ACC112 (cell line): ENCODE results near the gene SDK1.

Experiments
- H2AFZ ChIP-seq: fragments of 200-600 bp; sonication (generic); one replicate; pipeline ENCODE4 v1.6.0; 2017; ENCODE audit warnings: antibody characterized with exemption, low read length; ENCODE audit not compliant: unreplicated experiment
- H3K27ac ChIP-seq: fragments of 200-600 bp; sonication (generic); 2 replicates; pipeline ENCODE4 v1.5.1; 2014; ENCODE audit warnings: low read depth, mild to moderate bottlenecking, antibody characterized with exemption, low read length, moderate library complexity
- H3K27me3 ChIP-seq: fragments of 200-600 bp; sonication (generic); 2 replicates; pipeline ENCODE4 v1.6.1; 2014; ENCODE audit warnings: mild to moderate bottlenecking, antibody characterized with exemption, low read length, moderate library complexity, mixed read lengths; ENCODE audit not compliant: insufficient read depth
- H3K36me3 ChIP-seq: fragments of 200-600 bp; sonication (generic); 2 replicates; pipeline ENCODE4 v1.6.1; 2016; ENCODE audit warnings: mild to moderate bottlenecking, antibody characterized with exemption, low read length, moderate library complexity, mixed read lengths; ENCODE audit not compliant: insufficient read depth
- H3K4me1 ChIP-seq: fragments of 200-600 bp; sonication (generic); one replicate; pipeline ENCODE4 v1.6.1; 2016; ENCODE audit warnings: low read length, mixed read lengths; ENCODE audit not compliant: insufficient read depth, unreplicated experiment, control insufficient read depth
- H3K4me3 ChIP-seq: fragments of 200-600 bp; sonication (generic); 2 replicates; pipeline ENCODE4 v1.5.1; 2014; ENCODE audit warnings: mild to moderate bottlenecking, low read depth, low read length
- H3K79me2 ChIP-seq: fragments of 200-600 bp; sonication (generic); one replicate; pipeline ENCODE4 v1.6.0; 2016; ENCODE audit warnings: low read length; ENCODE audit not compliant: control insufficient read depth, unreplicated experiment, insufficient read depth

The SDK1 gene

DNA sequence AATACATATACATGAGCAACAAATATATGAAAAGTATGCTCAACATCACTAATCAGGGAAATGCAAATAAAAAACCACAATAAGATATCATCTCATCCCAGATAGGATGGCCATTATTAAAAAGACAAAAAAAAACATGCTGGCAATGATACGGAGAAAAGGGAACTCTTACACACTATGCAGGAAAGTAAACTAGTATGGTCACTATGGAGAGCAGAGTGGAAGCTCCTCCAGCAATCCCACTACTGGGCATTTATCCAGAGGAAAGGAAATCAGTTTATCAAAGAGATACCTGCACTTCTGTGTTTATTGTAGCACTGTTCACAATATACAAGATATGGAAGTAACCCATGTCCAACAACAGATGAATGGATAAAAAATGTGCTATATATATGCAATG, 217.5 kb downstream of the SDK1 start:
- no peaks in the 10 kb centered on the region for H3K4me1 ChIP-seq
- H3K27me3 ChIP-seq: no peaks in the 10 kb centered on the region
- H3K27ac ChIP-seq: no peak overlapping the region
- no peaks in the 10 kb centered on the region for H3K79me2 ChIP-seq
- H3K4me3 ChIP-seq: no peak overlapping the region
- H3K36me3 ChIP-seq: no peaks in the 10 kb centered on the region
- H2AFZ ChIP-seq: no peak overlapping the region

DNA sequence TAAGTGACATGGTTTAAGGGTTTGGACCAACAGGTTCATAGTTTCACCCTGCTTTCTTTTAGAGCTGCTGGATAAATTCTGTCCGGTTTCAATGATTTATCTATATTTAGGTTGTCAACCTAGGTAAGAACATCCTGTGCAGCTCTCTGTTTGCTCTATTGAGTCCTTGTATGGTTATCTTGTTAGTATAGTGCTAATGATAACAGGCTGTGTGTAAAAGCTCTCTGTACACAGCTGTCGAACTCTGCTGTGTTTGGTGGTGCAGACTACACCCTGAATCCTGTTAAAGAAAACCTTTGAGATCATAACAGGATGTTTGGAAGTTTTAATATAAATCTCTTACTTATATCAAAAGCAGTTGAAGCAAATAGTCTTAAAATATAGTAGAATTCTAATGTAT, 219.2 kb downstream of the SDK1 start:
- Histone ChIP-seq H3K79me2 (no peaks in the 10 kb centered on the region), H3K4me1 (no peaks in the 10 kb centered on the region), H3K27me3 (no peaks in the 10 kb centered on the region), H3K36me3 (no peaks in the 10 kb centered on the region), H3K4me3 (no peak overlapping the region), H2AFZ (no peak overlapping the region), H3K27ac (no peak overlapping the region)

DNA sequence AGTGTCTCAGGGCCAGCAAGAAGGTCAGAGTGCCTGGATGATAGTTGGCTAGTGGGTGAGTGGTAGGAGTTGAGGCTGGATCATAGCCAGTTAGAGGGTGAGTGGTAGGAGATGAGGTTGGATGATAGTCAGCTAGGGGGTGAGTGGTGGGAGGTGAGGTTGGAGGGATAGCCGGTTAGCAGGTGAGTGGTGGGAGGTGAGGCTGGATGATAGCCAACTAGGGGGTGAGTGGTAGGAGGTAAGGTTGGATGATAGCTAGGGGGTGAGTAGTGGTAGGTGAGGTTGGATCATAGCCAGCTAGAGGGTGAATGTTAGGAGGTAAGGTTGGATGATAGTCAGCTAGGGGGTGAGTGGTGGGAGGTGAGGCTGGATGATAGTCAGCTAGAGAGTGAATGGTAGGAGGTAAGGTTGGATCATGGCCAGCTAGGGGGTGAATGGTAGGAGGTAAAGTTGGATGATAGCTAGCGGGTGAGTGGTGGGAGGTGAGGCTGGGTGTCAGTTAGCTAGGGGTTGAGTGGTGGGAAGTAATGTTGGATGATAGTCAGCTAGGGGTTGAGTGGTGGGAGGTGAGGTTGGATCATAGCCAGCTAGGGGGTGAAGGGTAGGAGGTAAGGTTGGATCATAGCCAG, 226.6 kb downstream of the SDK1 start:
- Histone ChIP-seq H3K27ac (no peak overlapping the region), H3K36me3 (no peaks in the 10 kb centered on the region), H2AFZ (no peak overlapping the region)

DNA sequence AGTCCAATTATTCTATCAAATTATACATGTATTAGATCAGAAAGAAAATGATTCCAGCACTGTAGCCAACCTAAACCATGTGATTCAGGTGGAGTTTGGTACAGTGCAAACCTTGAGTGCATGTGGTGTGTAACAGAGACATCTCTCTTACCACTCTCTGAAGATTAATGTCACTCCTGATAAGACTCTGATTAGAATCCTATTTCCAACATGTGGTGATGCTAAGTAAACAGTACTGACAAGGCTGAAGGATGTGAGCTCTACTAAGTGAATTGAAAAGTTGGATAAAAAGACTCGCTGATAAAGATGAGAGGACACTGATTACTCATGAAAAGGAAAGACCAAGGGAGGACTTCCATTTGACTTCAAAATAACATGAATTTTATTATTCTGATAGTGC, 232.0 kb downstream of the SDK1 start:
- Histone ChIP-seq H3K79me2 (no peaks in the 10 kb centered on the region), H3K4me3 (no peak overlapping the region), H3K27ac (no peak overlapping the region), H3K36me3 (no peaks in the 10 kb centered on the region), H2AFZ (no peak overlapping the region), H3K27me3 (no peaks in the 10 kb centered on the region), H3K4me1 (no peaks in the 10 kb centered on the region)

More for the DNA sequence above, 226.6 kb downstream of the SDK1 start:
- no peaks in the 10 kb centered on the region for H3K4me1 ChIP-seq
- H3K4me3 ChIP-seq: no peak overlapping the region
- H3K79me2 ChIP-seq: no peaks in the 10 kb centered on the region
- H3K27me3 ChIP-seq: no peaks in the 10 kb centered on the region

DNA sequence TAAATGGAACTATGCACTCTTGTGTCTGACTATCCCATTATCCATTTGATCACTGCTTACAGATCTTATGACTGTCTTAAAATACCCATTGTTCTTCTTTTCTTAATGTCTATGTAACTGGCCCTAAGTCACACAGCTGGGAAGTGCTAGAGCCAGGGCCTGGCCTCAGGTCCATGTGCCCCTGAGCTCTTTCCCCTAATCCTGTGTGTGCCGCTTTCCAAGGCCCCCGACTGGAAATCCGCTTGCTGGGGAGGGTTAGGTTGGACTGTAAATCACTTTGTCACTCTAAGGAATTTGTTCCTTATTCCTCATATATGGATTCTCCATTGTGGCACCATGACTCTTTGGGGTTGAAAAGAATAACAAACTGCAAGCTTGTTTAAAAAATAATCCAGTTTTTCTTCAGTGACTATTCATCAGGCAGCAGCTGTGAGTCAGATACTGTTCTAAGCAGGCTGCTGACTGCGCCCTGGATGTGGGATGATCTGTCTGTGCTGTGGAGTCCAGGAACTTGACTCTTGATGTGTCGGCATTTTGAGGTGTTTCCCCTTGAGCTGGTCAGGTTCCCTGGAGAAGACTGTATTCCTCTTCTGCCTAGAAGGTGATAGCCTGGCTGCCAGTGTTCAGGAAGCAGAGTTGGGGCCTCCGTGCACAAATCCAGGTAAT, 236.3 kb downstream of the SDK1 start:
- Histone ChIP-seq H3K4me3 (no peak overlapping the region), H3K4me1 (no peaks in the 10 kb centered on the region), H2AFZ (no peak overlapping the region), H3K27ac (no peak overlapping the region; the same call in 1 of the 2 replicates), H3K36me3 (no peaks in the 10 kb centered on the region), H3K27me3 (no peaks in the 10 kb centered on the region), H3K79me2 (no peaks in the 10 kb centered on the region)

DNA sequence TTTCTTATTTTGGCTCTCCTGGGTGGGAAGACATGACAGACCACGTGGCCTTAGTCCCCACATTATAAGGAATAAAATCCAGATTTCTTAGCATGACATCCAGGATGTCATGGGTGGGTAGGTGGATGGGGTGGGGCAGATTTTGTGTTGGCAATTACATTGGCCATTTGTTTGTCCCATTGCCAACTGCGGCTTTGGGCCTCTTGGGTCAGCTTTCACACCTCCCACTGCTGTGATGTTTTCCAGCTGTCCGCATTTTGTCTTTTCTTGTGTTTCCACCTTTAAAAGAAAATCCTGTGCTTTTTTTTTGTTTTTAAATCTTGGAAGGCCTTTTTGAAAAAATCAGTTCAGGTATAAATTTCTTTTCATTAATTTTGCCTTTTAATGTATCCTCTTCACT, 237.0 kb downstream of the SDK1 start:
- Histone ChIP-seq H3K36me3 (no peaks in the 10 kb centered on the region), H3K4me1 (no peaks in the 10 kb centered on the region), H3K79me2 (no peaks in the 10 kb centered on the region), H3K27me3 (no peaks in the 10 kb centered on the region), H3K27ac (no peak overlapping the region), H3K4me3 (no peak overlapping the region), H2AFZ (no peak overlapping the region)

DNA sequence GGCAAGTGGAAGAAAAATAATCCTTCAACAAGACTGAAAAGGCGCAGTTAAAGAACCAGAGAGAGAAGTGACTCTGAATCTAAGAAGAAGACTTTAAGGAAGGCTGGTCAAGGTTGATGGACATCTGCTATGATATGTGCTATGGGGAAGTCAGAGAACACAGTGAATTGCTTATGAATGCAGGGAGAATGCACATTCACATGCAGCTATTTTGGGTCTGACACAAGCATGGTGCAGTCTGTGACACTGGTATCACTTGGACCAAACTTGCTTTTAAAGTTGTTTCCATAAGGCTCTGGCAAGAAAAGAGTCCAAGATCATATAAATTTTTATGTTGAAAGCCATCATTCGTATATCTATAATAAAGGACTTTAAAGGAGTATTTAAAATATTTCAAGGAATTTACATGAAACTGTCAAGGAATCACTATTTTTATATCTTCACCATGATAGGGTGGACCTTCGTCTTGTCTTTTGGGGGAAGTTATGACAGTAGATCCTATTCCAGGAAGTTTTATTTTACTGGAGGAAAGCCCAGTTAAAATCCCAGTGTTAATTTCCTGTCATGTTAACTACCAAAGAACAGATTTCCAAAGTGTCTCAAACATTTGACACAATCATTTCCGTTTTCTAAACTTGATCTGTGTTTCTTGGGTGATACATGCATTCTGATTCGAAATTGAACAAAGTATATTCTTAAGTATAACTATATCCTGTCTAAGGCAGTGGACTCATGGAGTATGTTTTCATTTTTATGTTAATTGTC, 239.6 kb downstream of the SDK1 start:
- H3K36me3 ChIP-seq: no peaks in the 10 kb centered on the region
- H3K4me3 ChIP-seq: no peak overlapping the region
- no peaks in the 10 kb centered on the region for H3K4me1 ChIP-seq
- H3K79me2 ChIP-seq: no peaks in the 10 kb centered on the region
- no peaks in the 10 kb centered on the region for H3K27me3 ChIP-seq
- no peak overlapping the region for H3K27ac ChIP-seq
- no peak overlapping the region for H2AFZ ChIP-seq

DNA sequence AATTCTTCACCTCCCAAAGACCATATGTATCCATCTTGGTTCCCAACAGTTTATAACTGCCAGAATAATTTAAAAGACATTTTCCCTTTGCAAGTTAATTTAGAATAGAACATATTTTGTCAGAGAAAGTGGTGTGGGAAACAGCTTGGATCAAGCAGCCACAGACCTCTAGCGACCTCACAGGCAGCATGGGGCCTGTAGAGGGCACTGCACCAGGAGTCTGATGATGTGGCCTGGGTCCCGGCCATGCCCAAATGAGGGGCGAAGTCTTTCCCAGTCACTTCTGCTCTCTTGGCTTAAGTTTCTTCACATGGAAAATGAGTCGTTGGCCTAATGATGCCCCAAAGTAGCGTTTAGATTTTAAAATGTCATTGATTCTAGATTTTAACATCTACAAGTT, 243.2 kb downstream of the SDK1 start:
- Histone ChIP-seq H3K27ac (no peak overlapping the region), H3K79me2 (no peaks in the 10 kb centered on the region)

DNA sequence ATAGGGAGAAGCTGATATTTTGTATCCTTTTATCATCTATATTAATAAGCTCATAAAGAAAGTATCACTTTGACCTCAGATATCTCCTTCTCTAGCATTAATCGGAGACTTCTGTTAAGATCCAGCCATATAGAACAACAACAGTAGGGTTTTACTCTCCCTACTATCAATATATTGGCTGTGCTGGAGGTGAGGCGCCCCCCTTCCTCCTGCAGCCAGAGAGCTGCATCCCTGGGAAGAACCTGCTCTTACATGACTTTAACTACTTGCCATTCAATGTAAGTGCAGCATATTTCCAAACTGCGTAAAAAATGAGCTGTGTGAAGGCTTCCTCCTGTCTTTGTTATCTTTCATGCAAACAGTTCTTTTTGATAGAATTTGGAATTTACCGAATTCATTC, 247.8 kb downstream of the SDK1 start:
- no peaks in the 10 kb centered on the region for H3K27me3 ChIP-seq
- no peak overlapping the region for H3K27ac ChIP-seq
- H3K4me1 ChIP-seq: no peaks in the 10 kb centered on the region
- no peaks in the 10 kb centered on the region for H3K36me3 ChIP-seq
- H2AFZ ChIP-seq: no peak overlapping the region
- H3K4me3 ChIP-seq: no peak overlapping the region
- no peaks in the 10 kb centered on the region for H3K79me2 ChIP-seq

More for the DNA sequence above, 243.2 kb downstream of the SDK1 start:
- Histone ChIP-seq H3K27me3 (no peaks in the 10 kb centered on the region), H3K36me3 (no peaks in the 10 kb centered on the region), H2AFZ (no peak overlapping the region), H3K4me1 (no peaks in the 10 kb centered on the region), H3K4me3 (no peak overlapping the region)

DNA sequence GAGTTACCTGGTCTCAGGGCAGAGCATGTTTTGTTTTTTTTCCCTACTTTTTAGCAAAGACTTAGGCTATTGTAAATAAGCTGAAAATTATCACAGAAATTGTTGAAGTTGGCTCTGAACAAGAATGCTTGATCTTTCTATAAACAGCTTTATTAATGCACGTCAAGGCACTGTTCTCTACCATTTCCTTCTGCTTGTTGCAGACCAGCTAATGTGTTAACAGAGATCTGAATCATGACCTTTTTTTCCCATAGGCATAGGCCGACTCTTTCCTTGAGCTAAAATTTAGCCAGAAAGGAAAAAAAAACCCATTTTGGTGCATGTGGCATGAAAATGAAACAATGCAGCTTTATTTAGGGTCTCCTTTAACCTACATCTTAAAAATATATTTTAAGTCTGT, 248.5 kb downstream of the SDK1 start:
- H3K4me3 ChIP-seq: no peak overlapping the region

DNA sequence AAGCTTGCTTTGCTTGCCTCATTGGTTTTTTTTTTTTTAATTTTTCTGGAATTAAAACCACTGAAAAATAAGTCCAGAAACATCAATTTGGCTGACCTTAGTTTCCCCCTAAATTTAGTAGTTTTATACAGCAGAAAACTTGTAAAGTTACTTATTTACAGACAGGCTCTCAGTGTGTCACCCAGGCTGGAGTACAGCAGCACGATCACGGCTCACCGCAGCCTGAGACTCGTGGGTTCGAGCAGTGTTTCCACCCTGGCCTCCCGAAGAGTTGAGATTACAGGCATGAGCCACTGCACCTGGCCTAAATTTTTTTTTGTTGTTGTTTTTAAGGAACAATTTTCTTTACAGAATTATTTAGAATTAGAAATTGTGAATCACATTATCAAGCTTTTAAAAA, 250.5 kb downstream of the SDK1 start:
- no peak overlapping the region for H3K4me3 ChIP-seq
- H2AFZ ChIP-seq: no peak overlapping the region
- no peak overlapping the region for H3K27ac ChIP-seq
- H3K79me2 ChIP-seq: no peaks in the 10 kb centered on the region
- H3K4me1 ChIP-seq: no peaks in the 10 kb centered on the region
- H3K36me3 ChIP-seq: no peaks in the 10 kb centered on the region
- H3K27me3 ChIP-seq: no peaks in the 10 kb centered on the region

More for the DNA sequence above, 248.5 kb downstream of the SDK1 start:
- Histone ChIP-seq H3K27ac (no peak overlapping the region), H2AFZ (no peak overlapping the region), H3K4me1 (no peaks in the 10 kb centered on the region), H3K27me3 (no peaks in the 10 kb centered on the region), H3K79me2 (no peaks in the 10 kb centered on the region), H3K36me3 (no peaks in the 10 kb centered on the region)
